ENCODE results near the gene AKR1D1. TPM values are rescaled to one million over a fixed set of nuclear protein-coding genes. Genes with fewer than 3 reads are reported as not detected.

AKR1D1 gene
- total and polyA plus RNA-seq, 2 of the 13 experiments (the other 11 are each of a cell fraction or from before 2014, with no cell fraction given), result 6.9 to 37.0 TPM

DNA sequence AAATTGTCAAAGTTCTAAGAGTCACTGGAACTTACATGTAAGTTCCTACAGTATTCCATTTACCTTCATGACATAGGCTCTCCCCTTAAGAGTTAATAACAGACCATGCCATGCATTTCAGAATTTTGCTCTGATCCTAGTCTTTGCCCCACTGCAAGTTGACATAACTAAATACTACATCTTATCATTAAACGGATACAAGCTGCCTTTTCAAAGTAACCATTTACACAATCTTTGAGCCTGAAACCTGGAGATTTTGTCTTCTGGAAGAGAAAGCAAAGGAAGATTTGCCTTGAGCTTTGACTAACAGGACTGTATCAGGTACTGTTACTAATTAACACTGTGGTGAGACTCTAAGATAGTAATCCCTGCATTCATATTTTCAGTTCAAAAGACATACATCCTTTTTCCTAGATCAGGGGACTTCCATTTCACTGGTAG lies 9.3 kb upstream of the AKR1D1 start (continued):
- TF ChIP-seq CHCHD3 (CRISPR knock-in tag; IDR thresholded peaks at IDR 0.05) (no peak), MED13 (CRISPR knock-in tag; IDR thresholded peaks at IDR 0.05) (peak; percentile 98), MLXIP (CRISPR knock-in tag; IDR thresholded peaks at IDR 0.05; ENCODE audit: borderline replicate concordance) (no peak), PRDM15 (CRISPR knock-in tag; IDR thresholded peaks at IDR 0.05) (no peak), ZNF232 (CRISPR knock-in tag; IDR thresholded peaks at IDR 0.05; ENCODE audit: borderline replicate concordance) (no peak), ZSCAN29 (CRISPR knock-in tag; conservative IDR thresholded peaks at IDR 0.05) (0 out of 2 replicates have a peak, but pooled peaks have one; percentile 68), ZMYM4 (CRISPR knock-in tag; IDR thresholded peaks at IDR 0.05) (peak; percentile 55; the same call in 1 of the 2 replicates), ZC3H4 (CRISPR knock-in tag; IDR thresholded peaks at IDR 0.05; ENCODE audit: borderline replicate concordance) (no peak), TCF7L2 (IDR thresholded peaks at IDR 0.05; ENCODE audit: low read depth, low read length) (peak; percentile 66; the same call in 1 of the 2 replicates), POGZ (CRISPR knock-in tag; IDR thresholded peaks at IDR 0.05) (peak; percentile 51), SMYD3 (CRISPR knock-in tag; IDR thresholded peaks at IDR 0.05) (0 out of 2 replicates have a peak, but pooled peaks have one; percentile 25), ZNF451 (CRISPR knock-in tag; IDR thresholded peaks at IDR 0.05) (no peak), DPF2 (CRISPR knock-in tag; IDR thresholded peaks at IDR 0.05; ENCODE audit: borderline replicate concordance, low read depth) (peak; percentile 79), SALL2 (CRISPR knock-in tag; IDR thresholded peaks at IDR 0.05) (no peak), SIX1 (CRISPR knock-in tag; IDR thresholded peaks at IDR 0.05; ENCODE audit: borderline replicate concordance) (peak; percentile 78; the same call in 1 of the 2 replicates), HDAC2 (CRISPR knock-in tag; IDR thresholded peaks at IDR 0.05) (peak; percentile 92), ZC3H13 (CRISPR knock-in tag; IDR thresholded peaks at IDR 0.05) (no peak), HOXA3 (CRISPR knock-in tag; IDR thresholded peaks at IDR 0.05) (peak; percentile 23; the same call in 1 of the 2 replicates), HOXA5 (CRISPR knock-in tag; IDR thresholded peaks at IDR 0.05) (0 out of 2 replicates have a peak, but pooled peaks have one; percentile 19)
- TF ChIP-seq, protein P1, sequence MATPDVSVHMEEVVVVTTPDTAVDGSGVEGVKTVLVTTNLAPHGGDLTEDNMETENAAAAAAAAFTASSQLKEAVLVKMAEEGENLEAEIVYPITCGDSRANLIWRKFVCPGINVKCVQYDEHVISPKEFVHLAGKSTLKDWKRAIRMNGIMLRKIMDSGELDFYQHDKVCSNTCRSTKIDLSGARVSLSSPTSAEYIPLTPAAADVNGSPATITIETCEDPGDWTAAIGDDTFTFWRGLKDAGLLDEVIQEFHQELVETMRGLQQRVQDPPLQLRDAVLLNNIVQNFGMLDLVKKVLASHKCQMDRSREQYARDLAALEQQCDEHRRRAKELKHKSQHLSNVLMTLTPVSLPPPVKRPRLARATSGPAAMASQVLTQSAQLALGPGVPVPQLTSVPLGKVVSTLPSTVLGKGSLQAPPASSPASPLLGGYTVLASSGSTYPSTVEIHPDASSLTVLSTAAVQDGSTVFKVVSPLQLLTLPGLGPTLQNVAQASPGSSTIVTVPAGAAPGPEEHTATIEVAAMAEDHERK (CRISPR knock-in tag; IDR thresholded peaks at IDR 0.05; ENCODE audit: low read depth), result no peak
- TF ChIP-seq, protein P2, sequence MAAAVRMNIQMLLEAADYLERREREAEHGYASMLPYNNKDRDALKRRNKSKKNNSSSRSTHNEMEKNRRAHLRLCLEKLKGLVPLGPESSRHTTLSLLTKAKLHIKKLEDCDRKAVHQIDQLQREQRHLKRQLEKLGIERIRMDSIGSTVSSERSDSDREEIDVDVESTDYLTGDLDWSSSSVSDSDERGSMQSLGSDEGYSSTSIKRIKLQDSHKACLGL (CRISPR knock-in tag; IDR thresholded peaks at IDR 0.05), result no peak
- TF ChIP-seq, protein P3, sequence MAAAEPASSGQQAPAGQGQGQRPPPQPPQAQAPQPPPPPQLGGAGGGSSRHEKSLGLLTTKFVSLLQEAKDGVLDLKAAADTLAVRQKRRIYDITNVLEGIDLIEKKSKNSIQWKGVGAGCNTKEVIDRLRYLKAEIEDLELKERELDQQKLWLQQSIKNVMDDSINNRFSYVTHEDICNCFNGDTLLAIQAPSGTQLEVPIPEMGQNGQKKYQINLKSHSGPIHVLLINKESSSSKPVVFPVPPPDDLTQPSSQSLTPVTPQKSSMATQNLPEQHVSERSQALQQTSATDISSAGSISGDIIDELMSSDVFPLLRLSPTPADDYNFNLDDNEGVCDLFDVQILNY (CRISPR knock-in tag; conservative IDR thresholded peaks at IDR 0.05), result no peak

Data from HepG2 (cell line).